HEK293 (cell line): ENCODE results near the gene YWHAE.
A peak's percentile ranks its signal among the peaks of the same experiment; 100 is the strongest.

Source experiments
- CTCF ChIA-PET: fragments of 350-600 bp; formaldehyde crosslinking; extraction: SDS; loops from one replicate; lab custom pipeline; 2021; ENCODE audit warnings: antibody characterized with exemption; lab: Yijun Ruan, JAX
- POLR2A ChIA-PET: fragments of 300-600 bp; formaldehyde crosslinking; extraction: SDS; loops from one replicate; lab custom pipeline; 2020; ENCODE audit warnings: antibody characterized with exemption, inconsistent platforms; lab: Yijun Ruan, JAX
- H3K27ac ChIP-seq: fragments of 200-500 bp; sonication (Bioruptor generic); 2 replicates; pipeline ENCODE4 v1.5.1; 2014; ENCODE audit warnings: low read depth, low read length, control low read depth, inconsistent platforms; ENCODE audit errors: extremely low read depth
- H3K36me3 ChIP-seq, 2 experiments: fragments of 200-500 bp in 1 of 2; sonication (Bioruptor generic) in 1 of 2; 1 replicate in 1 of 2; 2 replicates in 1 of 2; pipeline ENCODE4 v1.5.1; 2014 to 2017; ENCODE audit warnings: inconsistent platforms in 2 of 2, low read length in 2 of 2; ENCODE audit not compliant: control insufficient read depth in 2 of 2, insufficient read depth in 1 of 2
- H3K4me1 ChIP-seq: fragments of 200-500 bp; sonication (Bioruptor generic); 2 replicates; pipeline ENCODE4 v1.5.1; 2014; ENCODE audit warnings: mild to moderate bottlenecking, low read length, inconsistent platforms; ENCODE audit not compliant: control insufficient read depth, insufficient read depth
- H3K4me3 ChIP-seq: 2 replicates; pipeline ENCODE4 v1.5.1; 2011; ENCODE audit warnings: low read depth, mild to moderate bottlenecking, control low read depth, low read length, moderate library complexity
- H3K9me3 ChIP-seq: fragments of 200-500 bp; sonication (Bioruptor generic); 2 replicates; pipeline ENCODE4 v1.5.1; 2014; ENCODE audit warnings: low read depth, low read length, inconsistent platforms; ENCODE audit not compliant: control insufficient read depth, insufficient read depth
- KLF16 ChIP-seq: fragments of 450-650 bp; formaldehyde crosslinking; IDR thresholded peaks from 2 replicates; pipeline ENCODE4 v1.5.1; 2017; ENCODE audit warnings: missing biosample characterization, missing genetic modification characterization
- KLF7 ChIP-seq: fragments of 450-650 bp; formaldehyde crosslinking; IDR thresholded peaks from 2 replicates; pipeline ENCODE4 v1.5.1; 2016; ENCODE audit warnings: missing biosample characterization, missing genetic modification characterization, borderline replicate concordance
- MEIS1 ChIP-seq: sonication (generic); formaldehyde crosslinking; IDR thresholded peaks from 2 replicates; pipeline ENCODE4 v1.8.1; 2022; ENCODE audit warnings: missing genetic modification reagents, mild to moderate bottlenecking, borderline replicate concordance
- SETDB1 ChIP-seq: IDR thresholded peaks from one replicate; pipeline ENCODE4 v1.6.1; 2017; ENCODE audit warnings: mild to moderate bottlenecking, low read length, moderate library complexity, mixed read lengths; ENCODE audit not compliant: insufficient read length
- SP7 ChIP-seq: fragments of 450-650 bp; formaldehyde crosslinking; IDR thresholded peaks from 2 replicates; pipeline ENCODE4 v1.5.1; 2016; ENCODE audit warnings: missing biosample characterization, missing genetic modification characterization
- YY2 ChIP-seq: fragments of 450-650 bp; formaldehyde crosslinking; IDR thresholded peaks from 2 replicates; pipeline ENCODE4 v1.5.1; 2016; ENCODE audit warnings: missing biosample characterization, missing genetic modification characterization
- ZBTB7A ChIP-seq: fragments of 450-650 bp; formaldehyde crosslinking; IDR thresholded peaks from 2 replicates; pipeline ENCODE4 v1.5.1; 2016; ENCODE audit warnings: low read depth, missing biosample characterization, missing genetic modification characterization
- ZNF112 ChIP-seq: fragments of 450-650 bp; formaldehyde crosslinking; IDR thresholded peaks from 2 replicates; pipeline ENCODE4 v1.5.0; 2017; ENCODE audit warnings: missing biosample characterization, missing genetic modification characterization
- ZNF223 ChIP-seq: fragments of 450-650 bp; formaldehyde crosslinking; IDR thresholded peaks from 2 replicates; pipeline ENCODE4 v1.5.1; 2016; ENCODE audit warnings: missing biosample characterization, missing genetic modification characterization
- ZNF366 ChIP-seq: fragments of 450-650 bp; formaldehyde crosslinking; conservative IDR thresholded peaks from 2 replicates; pipeline ENCODE4 v1.5.1; 2016; ENCODE audit warnings: missing biosample characterization, missing genetic modification characterization
- ZNF394 ChIP-seq: fragments of 450-650 bp; formaldehyde crosslinking; IDR thresholded peaks from 2 replicates; pipeline ENCODE4 v1.5.1; 2016; ENCODE audit warnings: missing biosample characterization, missing genetic modification characterization, mild to moderate bottlenecking, moderate library complexity, borderline replicate concordance
- ZNF544 ChIP-seq: fragments of 450-650 bp; formaldehyde crosslinking; IDR thresholded peaks from 2 replicates; pipeline ENCODE4 v1.5.0; 2017; ENCODE audit warnings: missing biosample characterization, missing genetic modification characterization
- ZNF610 ChIP-seq: fragments of 450-650 bp; formaldehyde crosslinking; IDR thresholded peaks from 2 replicates; pipeline ENCODE4 v1.5.1; 2016; ENCODE audit warnings: missing biosample characterization, missing genetic modification characterization, borderline replicate concordance
- ZNF747 ChIP-seq: fragments of 450-650 bp; formaldehyde crosslinking; IDR thresholded peaks from 2 replicates; pipeline ENCODE4 v1.5.1; 2016; ENCODE audit warnings: missing biosample characterization, missing genetic modification characterization
- TF ChIP-seq, protein P1 (sequence below): fragments of 450-650 bp; formaldehyde crosslinking; IDR thresholded peaks from 2 replicates; pipeline ENCODE4 v1.5.1; 2016; ENCODE audit warnings: missing biosample characterization, missing genetic modification characterization
- TF ChIP-seq, protein P2 (sequence below): IDR thresholded peaks from 2 replicates; pipeline ENCODE4 v1.6.1; 2011; ENCODE audit warnings: mild to moderate bottlenecking, low read depth, low read length, borderline replicate concordance
- TF ChIP-seq, protein P3 (sequence below): fragments of 450-650 bp; formaldehyde crosslinking; IDR thresholded peaks from 2 replicates; pipeline ENCODE4 v1.5.1; 2016; ENCODE audit warnings: missing biosample characterization, missing genetic modification characterization, borderline replicate concordance
- TF ChIP-seq, protein P4 (sequence below): fragments of 450-650 bp; formaldehyde crosslinking; IDR thresholded peaks from 2 replicates; pipeline ENCODE4 v1.5.1; 2017; ENCODE audit warnings: missing biosample characterization, missing genetic modification characterization
- TF ChIP-seq, protein P5 (sequence below): fragments of 450-650 bp; formaldehyde crosslinking; IDR thresholded peaks from 2 replicates; pipeline ENCODE4 v1.5.1; 2017; ENCODE audit warnings: missing biosample characterization, missing genetic modification characterization
- TF ChIP-seq, protein P6 (sequence below): fragments of 450-650 bp; formaldehyde crosslinking; IDR thresholded peaks from 2 replicates; pipeline ENCODE4 v1.5.1; 2016; ENCODE audit warnings: missing biosample characterization, missing genetic modification characterization

The YWHAE gene

DNA sequence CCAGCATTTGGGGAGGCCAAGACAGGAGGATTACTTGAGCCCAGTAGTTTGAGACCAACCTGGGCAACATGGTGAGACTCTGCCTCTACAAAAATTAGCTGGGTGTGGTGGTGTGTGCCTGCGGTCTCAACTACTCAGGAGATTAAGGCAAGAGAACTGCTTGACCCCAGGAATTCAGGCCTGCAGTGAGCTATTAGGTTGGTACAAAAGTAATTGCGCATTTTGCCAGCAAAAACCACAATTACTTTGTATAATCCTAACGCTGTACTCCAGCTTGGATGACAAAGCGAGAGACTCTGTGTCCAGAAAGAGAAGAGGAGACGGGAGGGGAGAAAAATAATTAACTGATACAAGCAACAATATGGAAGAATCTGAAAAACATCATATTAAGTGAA, 32.7 kb downstream of the YWHAE start:
- Histone ChIP-seq H3K27ac (peak overlapping the region; percentile 49; the same call in 1 of the 2 replicates), H3K9me3 (no peaks in the 10 kb centered on the region), H3K36me3 (peaks cover 35 to 39% of the 10 kb centered on the region in 2 experiments), H3K4me1 (peaks cover 35% of the 10 kb centered on the region), H3K4me3 (no peak overlapping the region)
- ChIA-PET POLR2A (interaction anchor here (0.9 to 1.3 kb wide), 2 partner anchors 21 to 148 kb away, joined by 3 read pairs; no protein-coding TSS in a partner anchor), CTCF (interaction anchor here (0.6 to 3.3 kb wide), 4 partner anchors 12 to 148 kb away, joined by 3 to 40 read pairs (median 5); no protein-coding TSS in a partner anchor)
- TF ChIP-seq, protein P1, sequence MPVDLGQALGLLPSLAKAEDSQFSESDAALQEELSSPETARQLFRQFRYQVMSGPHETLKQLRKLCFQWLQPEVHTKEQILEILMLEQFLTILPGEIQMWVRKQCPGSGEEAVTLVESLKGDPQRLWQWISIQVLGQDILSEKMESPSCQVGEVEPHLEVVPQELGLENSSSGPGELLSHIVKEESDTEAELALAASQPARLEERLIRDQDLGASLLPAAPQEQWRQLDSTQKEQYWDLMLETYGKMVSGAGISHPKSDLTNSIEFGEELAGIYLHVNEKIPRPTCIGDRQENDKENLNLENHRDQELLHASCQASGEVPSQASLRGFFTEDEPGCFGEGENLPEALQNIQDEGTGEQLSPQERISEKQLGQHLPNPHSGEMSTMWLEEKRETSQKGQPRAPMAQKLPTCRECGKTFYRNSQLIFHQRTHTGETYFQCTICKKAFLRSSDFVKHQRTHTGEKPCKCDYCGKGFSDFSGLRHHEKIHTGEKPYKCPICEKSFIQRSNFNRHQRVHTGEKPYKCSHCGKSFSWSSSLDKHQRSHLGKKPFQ (tag by site-specific recombination): no peak
- no peak for TF ChIP-seq KLF16 (tag by site-specific recombination)
- TF ChIP-seq ZNF544 (tag by site-specific recombination): no peak
- TF ChIP-seq ZNF394 (tag by site-specific recombination): peak; percentile 32; the same call in 1 of the 2 replicates
- TF ChIP-seq, protein P2, sequence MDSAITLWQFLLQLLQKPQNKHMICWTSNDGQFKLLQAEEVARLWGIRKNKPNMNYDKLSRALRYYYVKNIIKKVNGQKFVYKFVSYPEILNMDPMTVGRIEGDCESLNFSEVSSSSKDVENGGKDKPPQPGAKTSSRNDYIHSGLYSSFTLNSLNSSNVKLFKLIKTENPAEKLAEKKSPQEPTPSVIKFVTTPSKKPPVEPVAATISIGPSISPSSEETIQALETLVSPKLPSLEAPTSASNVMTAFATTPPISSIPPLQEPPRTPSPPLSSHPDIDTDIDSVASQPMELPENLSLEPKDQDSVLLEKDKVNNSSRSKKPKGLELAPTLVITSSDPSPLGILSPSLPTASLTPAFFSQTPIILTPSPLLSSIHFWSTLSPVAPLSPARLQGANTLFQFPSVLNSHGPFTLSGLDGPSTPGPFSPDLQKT: no peak
- TF ChIP-seq ZNF747 (tag by site-specific recombination): no peak
- no peak for TF ChIP-seq SP7 (tag by site-specific recombination)
- 0 out of 2 replicates have a peak, but pooled peaks have one; percentile 38 for TF ChIP-seq KLF7
- no peak for TF ChIP-seq YY2 (tag by site-specific recombination)
- TF ChIP-seq ZNF366 (tag by site-specific recombination): 0 out of 2 replicates have a peak, but pooled peaks have one; percentile 12
- TF ChIP-seq ZNF112: no peak
- TF ChIP-seq, protein P3, sequence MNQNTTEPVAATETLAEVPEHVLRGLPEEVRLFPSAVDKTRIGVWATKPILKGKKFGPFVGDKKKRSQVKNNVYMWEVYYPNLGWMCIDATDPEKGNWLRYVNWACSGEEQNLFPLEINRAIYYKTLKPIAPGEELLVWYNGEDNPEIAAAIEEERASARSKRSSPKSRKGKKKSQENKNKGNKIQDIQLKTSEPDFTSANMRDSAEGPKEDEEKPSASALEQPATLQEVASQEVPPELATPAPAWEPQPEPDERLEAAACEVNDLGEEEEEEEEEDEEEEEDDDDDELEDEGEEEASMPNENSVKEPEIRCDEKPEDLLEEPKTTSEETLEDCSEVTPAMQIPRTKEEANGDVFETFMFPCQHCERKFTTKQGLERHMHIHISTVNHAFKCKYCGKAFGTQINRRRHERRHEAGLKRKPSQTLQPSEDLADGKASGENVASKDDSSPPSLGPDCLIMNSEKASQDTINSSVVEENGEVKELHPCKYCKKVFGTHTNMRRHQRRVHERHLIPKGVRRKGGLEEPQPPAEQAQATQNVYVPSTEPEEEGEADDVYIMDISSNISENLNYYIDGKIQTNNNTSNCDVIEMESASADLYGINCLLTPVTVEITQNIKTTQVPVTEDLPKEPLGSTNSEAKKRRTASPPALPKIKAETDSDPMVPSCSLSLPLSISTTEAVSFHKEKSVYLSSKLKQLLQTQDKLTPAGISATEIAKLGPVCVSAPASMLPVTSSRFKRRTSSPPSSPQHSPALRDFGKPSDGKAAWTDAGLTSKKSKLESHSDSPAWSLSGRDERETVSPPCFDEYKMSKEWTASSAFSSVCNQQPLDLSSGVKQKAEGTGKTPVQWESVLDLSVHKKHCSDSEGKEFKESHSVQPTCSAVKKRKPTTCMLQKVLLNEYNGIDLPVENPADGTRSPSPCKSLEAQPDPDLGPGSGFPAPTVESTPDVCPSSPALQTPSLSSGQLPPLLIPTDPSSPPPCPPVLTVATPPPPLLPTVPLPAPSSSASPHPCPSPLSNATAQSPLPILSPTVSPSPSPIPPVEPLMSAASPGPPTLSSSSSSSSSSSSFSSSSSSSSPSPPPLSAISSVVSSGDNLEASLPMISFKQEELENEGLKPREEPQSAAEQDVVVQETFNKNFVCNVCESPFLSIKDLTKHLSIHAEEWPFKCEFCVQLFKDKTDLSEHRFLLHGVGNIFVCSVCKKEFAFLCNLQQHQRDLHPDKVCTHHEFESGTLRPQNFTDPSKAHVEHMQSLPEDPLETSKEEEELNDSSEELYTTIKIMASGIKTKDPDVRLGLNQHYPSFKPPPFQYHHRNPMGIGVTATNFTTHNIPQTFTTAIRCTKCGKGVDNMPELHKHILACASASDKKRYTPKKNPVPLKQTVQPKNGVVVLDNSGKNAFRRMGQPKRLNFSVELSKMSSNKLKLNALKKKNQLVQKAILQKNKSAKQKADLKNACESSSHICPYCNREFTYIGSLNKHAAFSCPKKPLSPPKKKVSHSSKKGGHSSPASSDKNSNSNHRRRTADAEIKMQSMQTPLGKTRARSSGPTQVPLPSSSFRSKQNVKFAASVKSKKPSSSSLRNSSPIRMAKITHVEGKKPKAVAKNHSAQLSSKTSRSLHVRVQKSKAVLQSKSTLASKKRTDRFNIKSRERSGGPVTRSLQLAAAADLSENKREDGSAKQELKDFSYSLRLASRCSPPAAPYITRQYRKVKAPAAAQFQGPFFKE (tag by site-specific recombination): no peak
- no peak for TF ChIP-seq ZBTB7A
- TF ChIP-seq SETDB1: no peak
- no peak for TF ChIP-seq ZNF610 (tag by site-specific recombination)
- TF ChIP-seq ZNF223: no peak
- TF ChIP-seq, protein P4, sequence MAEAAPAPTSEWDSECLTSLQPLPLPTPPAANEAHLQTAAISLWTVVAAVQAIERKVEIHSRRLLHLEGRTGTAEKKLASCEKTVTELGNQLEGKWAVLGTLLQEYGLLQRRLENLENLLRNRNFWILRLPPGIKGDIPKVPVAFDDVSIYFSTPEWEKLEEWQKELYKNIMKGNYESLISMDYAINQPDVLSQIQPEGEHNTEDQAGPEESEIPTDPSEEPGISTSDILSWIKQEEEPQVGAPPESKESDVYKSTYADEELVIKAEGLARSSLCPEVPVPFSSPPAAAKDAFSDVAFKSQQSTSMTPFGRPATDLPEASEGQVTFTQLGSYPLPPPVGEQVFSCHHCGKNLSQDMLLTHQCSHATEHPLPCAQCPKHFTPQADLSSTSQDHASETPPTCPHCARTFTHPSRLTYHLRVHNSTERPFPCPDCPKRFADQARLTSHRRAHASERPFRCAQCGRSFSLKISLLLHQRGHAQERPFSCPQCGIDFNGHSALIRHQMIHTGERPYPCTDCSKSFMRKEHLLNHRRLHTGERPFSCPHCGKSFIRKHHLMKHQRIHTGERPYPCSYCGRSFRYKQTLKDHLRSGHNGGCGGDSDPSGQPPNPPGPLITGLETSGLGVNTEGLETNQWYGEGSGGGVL (tag by site-specific recombination): no peak
- TF ChIP-seq, protein P5, sequence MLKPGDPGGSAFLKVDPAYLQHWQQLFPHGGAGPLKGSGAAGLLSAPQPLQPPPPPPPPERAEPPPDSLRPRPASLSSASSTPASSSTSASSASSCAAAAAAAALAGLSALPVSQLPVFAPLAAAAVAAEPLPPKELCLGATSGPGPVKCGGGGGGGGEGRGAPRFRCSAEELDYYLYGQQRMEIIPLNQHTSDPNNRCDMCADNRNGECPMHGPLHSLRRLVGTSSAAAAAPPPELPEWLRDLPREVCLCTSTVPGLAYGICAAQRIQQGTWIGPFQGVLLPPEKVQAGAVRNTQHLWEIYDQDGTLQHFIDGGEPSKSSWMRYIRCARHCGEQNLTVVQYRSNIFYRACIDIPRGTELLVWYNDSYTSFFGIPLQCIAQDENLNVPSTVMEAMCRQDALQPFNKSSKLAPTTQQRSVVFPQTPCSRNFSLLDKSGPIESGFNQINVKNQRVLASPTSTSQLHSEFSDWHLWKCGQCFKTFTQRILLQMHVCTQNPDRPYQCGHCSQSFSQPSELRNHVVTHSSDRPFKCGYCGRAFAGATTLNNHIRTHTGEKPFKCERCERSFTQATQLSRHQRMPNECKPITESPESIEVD: 0 out of 2 replicates have a peak, but pooled peaks have one; percentile 11
- TF ChIP-seq, protein P6, sequence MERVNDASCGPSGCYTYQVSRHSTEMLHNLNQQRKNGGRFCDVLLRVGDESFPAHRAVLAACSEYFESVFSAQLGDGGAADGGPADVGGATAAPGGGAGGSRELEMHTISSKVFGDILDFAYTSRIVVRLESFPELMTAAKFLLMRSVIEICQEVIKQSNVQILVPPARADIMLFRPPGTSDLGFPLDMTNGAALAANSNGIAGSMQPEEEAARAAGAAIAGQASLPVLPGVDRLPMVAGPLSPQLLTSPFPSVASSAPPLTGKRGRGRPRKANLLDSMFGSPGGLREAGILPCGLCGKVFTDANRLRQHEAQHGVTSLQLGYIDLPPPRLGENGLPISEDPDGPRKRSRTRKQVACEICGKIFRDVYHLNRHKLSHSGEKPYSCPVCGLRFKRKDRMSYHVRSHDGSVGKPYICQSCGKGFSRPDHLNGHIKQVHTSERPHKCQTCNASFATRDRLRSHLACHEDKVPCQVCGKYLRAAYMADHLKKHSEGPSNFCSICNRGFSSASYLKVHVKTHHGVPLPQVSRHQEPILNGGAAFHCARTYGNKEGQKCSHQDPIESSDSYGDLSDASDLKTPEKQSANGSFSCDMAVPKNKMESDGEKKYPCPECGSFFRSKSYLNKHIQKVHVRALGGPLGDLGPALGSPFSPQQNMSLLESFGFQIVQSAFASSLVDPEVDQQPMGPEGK (tag by site-specific recombination): peak; percentile 13; the same call in 1 of the 2 replicates
- no peak for TF ChIP-seq MEIS1 (CRISPR knock-in tag)
